ENCODE measurements around the gene ITFG1.
"Not testable (repeated sequence)": the region's sequence is repeated elsewhere in the genome, so short reads cannot be mapped to it uniquely, and the experiment has no call there.

Gene ITFG1

GRCh38 chr16:47197536-47198179, 263.2 kb downstream of the ITFG1 start:
- no peaks in the 10 kb centered on the region for H3K9me3 ChIP-seq (ENCODE audit: control insufficient read depth, low read length)
- H3K4me1 ChIP-seq (ENCODE audit: control insufficient read depth, insufficient read depth, low read length, poor library complexity, severe bottlenecking), result no peaks in the 10 kb centered on the region
- no peak overlapping the region for H3K4me3 ChIP-seq (ENCODE audit: extremely low read depth, insufficient read depth, low read length, poor library complexity, severe bottlenecking)
- H3K36me3 ChIP-seq (ENCODE audit: control insufficient read depth, insufficient read depth, low read length), result no peaks in the 10 kb centered on the region
- no peak overlapping the region for H3K27ac ChIP-seq (ENCODE audit: low read depth, low read length, severe bottlenecking)
- WGBS, 2 experiments (ENCODE audit: insufficient coverage in 2 of 2), result 94% methylated on average over 3 of the region's 6 CpGs; no CpG with 5 or more reads in 1 of the 2 experiments

GRCh38 chr16:47196457-47196856, 264.4 kb downstream of the ITFG1 start:
- 85 to 94% methylated on average over 2 to 4 of the region's 5 CpGs for WGBS, 2 experiments (ENCODE audit: insufficient coverage in 2 of 2)
- no peaks in the 10 kb centered on the region for H3K4me1 ChIP-seq (ENCODE audit: control insufficient read depth, insufficient read depth, low read length, poor library complexity, severe bottlenecking)
- H3K36me3 ChIP-seq (ENCODE audit: control insufficient read depth, insufficient read depth, low read length), result peaks cover 3% of the 10 kb centered on the region
- no peaks in the 10 kb centered on the region for H3K9me3 ChIP-seq (ENCODE audit: control insufficient read depth, low read length)
- no peak overlapping the region for H3K4me3 ChIP-seq (ENCODE audit: extremely low read depth, insufficient read depth, low read length, poor library complexity, severe bottlenecking)
- no peak overlapping the region for H3K27ac ChIP-seq (ENCODE audit: low read depth, low read length, severe bottlenecking)

GRCh38 chr16:47182318-47182717, 278.5 kb downstream of the ITFG1 start:
- WGBS, 2 experiments (ENCODE audit: insufficient coverage in 2 of 2), result no CpG with 5 or more reads among the region's 3 CpGs
- Histone ChIP-seq H3K36me3 (ENCODE audit: control insufficient read depth, insufficient read depth, low read length) (peaks cover 3% of the 10 kb centered on the region), H3K4me1 (ENCODE audit: control insufficient read depth, insufficient read depth, low read length, poor library complexity, severe bottlenecking) (no peaks in the 10 kb centered on the region), H3K9me3 (ENCODE audit: control insufficient read depth, low read length) (no peaks in the 10 kb centered on the region), H3K27ac (ENCODE audit: low read depth, low read length, severe bottlenecking) (no peak overlapping the region), H3K4me3 (ENCODE audit: extremely low read depth, insufficient read depth, low read length, poor library complexity, severe bottlenecking) (no peak overlapping the region)

GRCh38 chr16:47181066-47181465, 279.8 kb downstream of the ITFG1 start:
- H3K36me3 ChIP-seq (ENCODE audit: control insufficient read depth, insufficient read depth, low read length); H3K4me1 ChIP-seq (ENCODE audit: control insufficient read depth, insufficient read depth, low read length, poor library complexity, severe bottlenecking); H3K4me3 ChIP-seq (ENCODE audit: extremely low read depth, insufficient read depth, low read length, poor library complexity, severe bottlenecking); H3K9me3 ChIP-seq (ENCODE audit: control insufficient read depth, low read length); H3K27ac ChIP-seq (ENCODE audit: low read depth, low read length, severe bottlenecking): not testable (repeated sequence)
- WGBS, 2 experiments (ENCODE audit: insufficient coverage in 2 of 2), result 100% methylated on average over 4 of the region's 31 CpGs; no CpG with 5 or more reads in 1 of the 2 experiments

GRCh38 chr16:47180073-47180472, 280.8 kb downstream of the ITFG1 start:
- Histone ChIP-seq H3K9me3 (ENCODE audit: control insufficient read depth, low read length) (no peaks in the 10 kb centered on the region), H3K36me3 (ENCODE audit: control insufficient read depth, insufficient read depth, low read length) (peaks cover 3% of the 10 kb centered on the region), H3K4me1 (ENCODE audit: control insufficient read depth, insufficient read depth, low read length, poor library complexity, severe bottlenecking) (no peaks in the 10 kb centered on the region), H3K27ac (ENCODE audit: low read depth, low read length, severe bottlenecking) (no peak overlapping the region), H3K4me3 (ENCODE audit: extremely low read depth, insufficient read depth, low read length, poor library complexity, severe bottlenecking) (no peak overlapping the region)
- 97 to 100% methylated on average over 3 to 5 of the region's 8 CpGs for WGBS, 2 experiments (ENCODE audit: insufficient coverage in 2 of 2)

GRCh38 chr16:47175152-47175551, 285.7 kb downstream of the ITFG1 start:
- Histone ChIP-seq H3K27ac (ENCODE audit: low read depth, low read length, severe bottlenecking) (no peak overlapping the region), H3K4me1 (ENCODE audit: control insufficient read depth, insufficient read depth, low read length, poor library complexity, severe bottlenecking) (no peaks in the 10 kb centered on the region), H3K4me3 (ENCODE audit: extremely low read depth, insufficient read depth, low read length, poor library complexity, severe bottlenecking) (no peak overlapping the region), H3K36me3 (ENCODE audit: control insufficient read depth, insufficient read depth, low read length) (peaks cover 3% of the 10 kb centered on the region), H3K9me3 (ENCODE audit: control insufficient read depth, low read length) (no peaks in the 10 kb centered on the region)

- no peaks in the 10 kb centered on the region for H3K36me3 ChIP-seq (ENCODE audit: control insufficient read depth, insufficient read depth, low read length)
- WGBS, 2 experiments (ENCODE audit: insufficient coverage in 2 of 2), result 92 to 94% methylated on average over 3 to 6 of the region's 10 CpGs
- no peaks in the 10 kb centered on the region for H3K9me3 ChIP-seq (ENCODE audit: control insufficient read depth, low read length)
- H3K4me3 ChIP-seq (ENCODE audit: extremely low read depth, insufficient read depth, low read length, poor library complexity, severe bottlenecking), result no peak overlapping the region
- H3K4me1 ChIP-seq (ENCODE audit: control insufficient read depth, insufficient read depth, low read length, poor library complexity, severe bottlenecking), result no peaks in the 10 kb centered on the region
- no peak overlapping the region for H3K27ac ChIP-seq (ENCODE audit: low read depth, low read length, severe bottlenecking)
These were observed 298.0 kb downstream of the ITFG1 start for GRCh38 chr16:47162670-47163420.

GRCh38 chr16:47161464-47161863, 299.4 kb downstream of the ITFG1 start:
- Histone ChIP-seq H3K4me1 (ENCODE audit: control insufficient read depth, insufficient read depth, low read length, poor library complexity, severe bottlenecking) (no peaks in the 10 kb centered on the region), H3K36me3 (ENCODE audit: control insufficient read depth, insufficient read depth, low read length) (no peaks in the 10 kb centered on the region), H3K9me3 (ENCODE audit: control insufficient read depth, low read length) (no peaks in the 10 kb centered on the region), H3K27ac (ENCODE audit: low read depth, low read length, severe bottlenecking) (no peak overlapping the region), H3K4me3 (ENCODE audit: extremely low read depth, insufficient read depth, low read length, poor library complexity, severe bottlenecking) (no peak overlapping the region)
- WGBS, 2 experiments (ENCODE audit: insufficient coverage in 2 of 2), result 80 to 89% methylated on average over 2 to 3 of the region's 4 CpGs

GRCh38 chr16:47160422-47160821, 300.4 kb downstream of the ITFG1 start:
- 100% methylated on average over 1 of the region's 3 CpGs; no CpG with 5 or more reads in 1 of the 2 experiments for WGBS, 2 experiments (ENCODE audit: insufficient coverage in 2 of 2)
- no peak overlapping the region for H3K27ac ChIP-seq (ENCODE audit: low read depth, low read length, severe bottlenecking)
- no peaks in the 10 kb centered on the region for H3K36me3 ChIP-seq (ENCODE audit: control insufficient read depth, insufficient read depth, low read length)
- H3K4me3 ChIP-seq (ENCODE audit: extremely low read depth, insufficient read depth, low read length, poor library complexity, severe bottlenecking), result no peak overlapping the region
- no peaks in the 10 kb centered on the region for H3K9me3 ChIP-seq (ENCODE audit: control insufficient read depth, low read length)
- no peaks in the 10 kb centered on the region for H3K4me1 ChIP-seq (ENCODE audit: control insufficient read depth, insufficient read depth, low read length, poor library complexity, severe bottlenecking)

- H3K36me3 ChIP-seq (ENCODE audit: control insufficient read depth, insufficient read depth, low read length), result no peaks in the 10 kb centered on the region
- no peak overlapping the region for H3K27ac ChIP-seq (ENCODE audit: low read depth, low read length, severe bottlenecking)
- no peaks in the 10 kb centered on the region for H3K9me3 ChIP-seq (ENCODE audit: control insufficient read depth, low read length)
- no peak overlapping the region for H3K4me3 ChIP-seq (ENCODE audit: extremely low read depth, insufficient read depth, low read length, poor library complexity, severe bottlenecking)
- H3K4me1 ChIP-seq (ENCODE audit: control insufficient read depth, insufficient read depth, low read length, poor library complexity, severe bottlenecking), result no peaks in the 10 kb centered on the region
These were observed 301.9 kb downstream of the ITFG1 start for GRCh38 chr16:47158992-47159391.

GRCh38 chr16:47156680-47157215, 304.1 kb downstream of the ITFG1 start:
- no peaks in the 10 kb centered on the region for H3K4me1 ChIP-seq (ENCODE audit: control insufficient read depth, insufficient read depth, low read length, poor library complexity, severe bottlenecking)
- H3K4me3 ChIP-seq (ENCODE audit: extremely low read depth, insufficient read depth, low read length, poor library complexity, severe bottlenecking), result no peak overlapping the region
- 96% methylated on average over 3 of the region's 3 CpGs for WGBS, 2 experiments (ENCODE audit: insufficient coverage in 2 of 2)
- H3K36me3 ChIP-seq (ENCODE audit: control insufficient read depth, insufficient read depth, low read length), result peaks cover 12% of the 10 kb centered on the region
- no peak overlapping the region for H3K27ac ChIP-seq (ENCODE audit: low read depth, low read length, severe bottlenecking)
- peaks cover 17% of the 10 kb centered on the region for H3K9me3 ChIP-seq (ENCODE audit: control insufficient read depth, low read length)
